AG04449 (cell line): ENCODE results near the gene ARL16.

Experiments
- CTCF ChIA-PET: fragments of 350-600 bp; formaldehyde crosslinking; extraction: SDS; loops from one replicate; lab custom pipeline; 2021; ENCODE audit warnings: antibody characterized with exemption; lab: Yijun Ruan, JAX
- POLR2A ChIA-PET: fragments of 400-600, 350-600 bp; formaldehyde crosslinking; extraction: SDS; loops from one replicate; lab custom pipeline; 2020; ENCODE audit warnings: antibody characterized with exemption, inconsistent platforms; lab: Yijun Ruan, JAX
- DNase-seq: peaks from one replicate; pipeline ENCODE4 v3.0.0-alpha.2; 2010; ENCODE audit warnings: low read depth, low spot score
- H3K4me3 ChIP-seq: 2 replicates; pipeline ENCODE4 v1.5.1; 2011; ENCODE audit warnings: low read depth, mild to moderate bottlenecking, control low read depth, low read length
- TF ChIP-seq, protein P1 (sequence below): IDR thresholded peaks from one replicate; pipeline ENCODE4 v1.5.1; 2011; ENCODE audit warnings: mild to moderate bottlenecking, moderate library complexity, low read length, control low read depth, inconsistent platforms; ENCODE audit not compliant: insufficient read depth; ENCODE audit errors: missing control alignments

The ARL16 gene

DNA sequence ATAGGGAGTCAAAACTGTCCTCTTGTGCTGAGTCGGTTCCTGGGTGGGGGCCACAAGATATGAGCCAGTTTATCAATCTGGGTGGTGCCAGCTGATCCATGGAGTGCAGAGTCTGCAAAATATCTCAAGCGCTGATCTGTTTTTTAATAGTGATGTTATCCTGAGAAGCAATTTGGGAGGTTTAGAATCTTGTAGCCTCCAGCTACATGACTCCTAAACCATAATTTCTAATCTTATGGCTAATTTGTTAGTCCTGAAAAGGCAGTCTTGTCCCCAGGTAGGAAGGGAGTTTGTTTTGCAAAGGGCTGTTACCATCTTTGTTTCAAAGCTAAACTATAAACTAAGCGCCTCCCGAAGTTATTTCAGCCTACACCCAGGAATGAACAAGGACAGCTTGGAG is 44.9 kb downstream of the ARL16 start:
- TF ChIP-seq, protein P1, sequence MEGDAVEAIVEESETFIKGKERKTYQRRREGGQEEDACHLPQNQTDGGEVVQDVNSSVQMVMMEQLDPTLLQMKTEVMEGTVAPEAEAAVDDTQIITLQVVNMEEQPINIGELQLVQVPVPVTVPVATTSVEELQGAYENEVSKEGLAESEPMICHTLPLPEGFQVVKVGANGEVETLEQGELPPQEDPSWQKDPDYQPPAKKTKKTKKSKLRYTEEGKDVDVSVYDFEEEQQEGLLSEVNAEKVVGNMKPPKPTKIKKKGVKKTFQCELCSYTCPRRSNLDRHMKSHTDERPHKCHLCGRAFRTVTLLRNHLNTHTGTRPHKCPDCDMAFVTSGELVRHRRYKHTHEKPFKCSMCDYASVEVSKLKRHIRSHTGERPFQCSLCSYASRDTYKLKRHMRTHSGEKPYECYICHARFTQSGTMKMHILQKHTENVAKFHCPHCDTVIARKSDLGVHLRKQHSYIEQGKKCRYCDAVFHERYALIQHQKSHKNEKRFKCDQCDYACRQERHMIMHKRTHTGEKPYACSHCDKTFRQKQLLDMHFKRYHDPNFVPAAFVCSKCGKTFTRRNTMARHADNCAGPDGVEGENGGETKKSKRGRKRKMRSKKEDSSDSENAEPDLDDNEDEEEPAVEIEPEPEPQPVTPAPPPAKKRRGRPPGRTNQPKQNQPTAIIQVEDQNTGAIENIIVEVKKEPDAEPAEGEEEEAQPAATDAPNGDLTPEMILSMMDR: no peak
- CTCF ChIA-PET: no interaction called here
- no peak overlapping the region for H3K4me3 ChIP-seq
- POLR2A ChIA-PET: no interaction called here
- no peak for DNase-seq

DNA sequence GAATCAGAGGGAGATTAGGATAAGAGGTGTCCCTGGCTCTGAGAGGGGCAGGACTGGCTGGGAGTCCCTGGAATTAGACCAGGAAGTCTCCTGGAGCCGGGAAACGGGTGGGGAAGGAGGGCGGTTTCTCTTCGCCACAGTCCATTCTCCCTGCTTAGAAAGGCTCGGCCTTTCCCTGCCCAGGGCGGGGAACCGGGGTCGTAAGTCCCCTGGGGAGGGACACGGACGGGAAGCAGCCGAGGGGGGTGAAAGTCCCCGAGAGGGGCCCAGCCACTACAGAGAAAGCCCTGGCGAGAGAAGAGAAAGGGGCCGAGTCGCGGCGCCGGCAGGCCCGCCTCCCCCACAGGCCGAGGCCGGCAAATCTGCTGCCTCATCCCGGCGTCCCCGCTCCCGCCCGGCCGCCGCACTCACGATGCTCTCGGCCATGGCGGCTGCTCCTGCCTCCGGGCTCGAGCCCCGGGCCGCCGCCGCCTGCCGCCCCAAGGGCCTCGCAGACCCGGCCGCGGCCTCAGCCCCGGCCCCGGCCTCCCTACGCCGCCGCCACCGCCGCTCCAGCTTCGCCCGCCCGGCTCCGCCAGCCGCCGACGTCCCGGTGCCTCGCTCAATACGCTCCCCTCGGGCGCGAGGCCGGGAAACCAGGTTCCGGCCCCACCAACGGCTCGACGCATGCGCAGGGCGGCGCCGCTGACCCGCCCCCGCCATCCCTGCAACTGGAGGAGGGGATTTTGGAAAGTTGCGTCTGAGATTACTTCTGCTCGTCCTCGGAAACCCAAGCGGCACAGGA is 46.9 kb downstream of the ARL16 start, which contains the start of the genes NPLOC4 and TSPAN10:
Gene NPLOC4, minus strand, starts transcription at position 608 of the 784 bp plus-strand sequence. Its CDS starts 182 bp downstream, at position 426.
Gene TSPAN10, plus strand, starts transcription at position 692 of the 784 bp plus-strand sequence. CDS start 5,217 bp downstream, outside the sequence.
- ChIA-PET POLR2A (interaction anchor here (1.0 to 1.2 kb wide), 3 partner anchors 10 to 47 kb away, joined by 3 to 5 read pairs (median 3); partner anchors contain the start of genes ARL16 and HGS), CTCF (interaction anchor here (2.5 kb wide), 1 partner anchor 35 kb away, joined by 10 read pairs; no protein-coding TSS in a partner anchor)

DNA sequence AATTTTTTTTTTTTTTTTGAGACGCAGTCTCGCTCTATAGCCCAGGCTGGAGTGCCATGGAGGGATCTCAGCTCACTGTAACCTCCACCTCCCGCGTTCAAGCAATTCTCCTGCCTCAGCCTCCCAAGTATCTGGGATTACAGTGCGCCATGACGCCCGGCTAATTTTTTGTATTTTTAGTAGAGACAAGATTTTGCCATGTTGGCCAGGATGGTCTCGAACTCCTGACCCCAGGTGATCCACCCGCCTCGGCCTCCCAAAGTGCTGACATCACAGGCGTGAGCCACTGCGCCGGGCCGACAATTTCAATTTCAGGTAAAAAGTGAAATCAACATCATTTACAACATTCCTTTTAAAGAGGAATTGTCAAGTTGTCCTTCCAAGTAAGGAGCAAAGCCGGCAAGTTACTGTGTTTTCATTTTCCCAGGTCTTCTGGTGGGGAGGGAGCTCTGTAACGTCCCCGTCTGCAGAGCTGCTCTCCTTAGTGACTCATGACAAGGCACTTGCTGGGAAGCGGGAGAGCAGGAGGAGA is 47.6 kb downstream of the ARL16 start:
- TF ChIP-seq, protein P1: no peak
- no peak for DNase-seq
- CTCF ChIA-PET: interaction anchor here (0.6 to 2.5 kb wide), 2 partner anchors 35 to 90 kb away, joined by 4 to 10 read pairs; no protein-coding TSS in a partner anchor
- POLR2A ChIA-PET: interaction anchor here (1.2 kb wide), 1 partner anchor 9 kb away, joined by 5 read pairs; no protein-coding TSS in a partner anchor
- peak overlapping the region; percentile 79 for H3K4me3 ChIP-seq

More for the DNA sequence above, 46.9 kb downstream of the ARL16 start, which contains the start of the genes NPLOC4 and TSPAN10:
- DNase-seq: peak; percentile 17
- peak within 1 kb of the TSS; percentile 79 for H3K4me3 ChIP-seq
- TF ChIP-seq, protein P1: no peak

DNA sequence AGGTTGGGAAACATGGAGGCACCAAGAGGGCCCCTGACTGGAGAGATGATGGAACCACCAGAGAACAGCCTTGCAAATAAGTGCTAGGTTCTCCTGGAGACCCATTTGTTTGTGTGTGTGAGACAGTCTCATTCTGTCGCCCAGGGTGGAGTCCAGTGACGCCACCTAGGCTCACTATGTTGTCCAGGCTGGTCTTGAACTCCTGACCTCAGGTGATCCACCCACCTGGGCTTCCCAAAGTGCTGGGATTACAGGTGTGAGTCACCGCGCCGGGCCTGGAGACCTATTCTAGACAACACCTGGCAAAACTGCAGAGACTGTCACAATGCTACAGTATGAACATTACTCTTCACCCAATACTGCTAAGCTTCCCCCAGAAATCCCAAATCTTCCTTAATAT is 48.2 kb downstream of the ARL16 start:
- ChIA-PET POLR2A (no interaction called here), CTCF (interaction anchor here (0.6 to 2.5 kb wide), 2 partner anchors 34 to 89 kb away, joined by 4 to 10 read pairs; no protein-coding TSS in a partner anchor)
- no peak for DNase-seq
- peak overlapping the region; percentile 79 for H3K4me3 ChIP-seq
- TF ChIP-seq, protein P1: no peak

DNA sequence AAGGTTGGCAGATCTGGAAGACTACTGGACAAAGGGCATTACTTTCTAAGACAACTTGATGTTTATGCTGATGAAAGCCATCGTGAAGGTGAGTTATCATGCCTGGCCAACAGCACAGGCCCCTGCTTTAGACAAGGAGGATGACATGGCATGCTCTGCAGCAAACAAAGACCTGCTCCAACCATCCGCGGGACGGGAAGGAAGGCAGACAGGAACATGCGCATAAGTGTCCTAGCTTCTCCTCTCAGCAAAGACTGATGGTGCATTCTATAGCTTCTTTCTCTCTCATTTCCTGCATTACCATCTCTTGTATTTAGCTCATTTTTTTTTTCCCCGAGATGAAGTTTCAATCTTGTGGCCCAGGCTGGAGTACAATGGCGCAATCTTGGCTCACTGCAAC is 52.1 kb downstream of the ARL16 start:
- ChIA-PET POLR2A (no interaction called here), CTCF (interaction anchor here (1.1 to 2.3 kb wide), 3 partner anchors 11 to 30 kb away, joined by 3 to 11 read pairs (median 5); no protein-coding TSS in a partner anchor)
- TF ChIP-seq, protein P1: no peak
- no peak overlapping the region for H3K4me3 ChIP-seq
- no peak for DNase-seq
